Astrocyte (in vitro differentiated cells and primary cell): ENCODE data around the gene APBA2. TPM values are rescaled to one million over a fixed set of nuclear protein-coding genes. Genes with fewer than 3 reads are reported as not detected.

ENCODE experiments used
- DNase-seq: peaks from one replicate; pipeline ENCODE4 v3.0.0-alpha.2; 2010; ENCODE audit warnings: low read depth
- FAIRE-seq: peaks from 2 replicates; lab custom pipeline; 2011; peaks lifted over from hg19 to GRCh38; lab: Jason Lieb, UNC
- H2AFZ ChIP-seq: 2 replicates; pipeline ENCODE4 v1.6.0; 2012; ENCODE audit warnings: low read depth, low read length, inconsistent platforms
- H3K27ac ChIP-seq: 2 replicates; pipeline ENCODE4 v1.5.1; 2011; ENCODE audit warnings: low read depth, low read length, inconsistent platforms
- H3K27me3 ChIP-seq: 2 replicates; pipeline ENCODE4 v1.6.0; 2011; ENCODE audit warnings: low read length, inconsistent platforms; ENCODE audit not compliant: insufficient read depth
- H3K36me3 ChIP-seq: 2 replicates; pipeline ENCODE4 v1.5.1; 2011; ENCODE audit warnings: low read length, inconsistent platforms; ENCODE audit not compliant: insufficient read depth
- H3K4me1 ChIP-seq: 2 replicates; pipeline ENCODE4 v1.5.1; 2011; ENCODE audit warnings: low read length, inconsistent platforms; ENCODE audit not compliant: insufficient read depth
- H3K4me2 ChIP-seq: 2 replicates; pipeline ENCODE4 v1.6.0; 2012; ENCODE audit warnings: low read length, inconsistent platforms
- H3K4me3 ChIP-seq: 2 replicates; pipeline ENCODE4 v1.5.1; 2011; ENCODE audit warnings: low read depth, mild to moderate bottlenecking, low read length, inconsistent platforms; ENCODE audit not compliant: insufficient read depth
- H3K79me2 ChIP-seq: 2 replicates; pipeline ENCODE4 v1.6.0; 2012; ENCODE audit warnings: mild to moderate bottlenecking, low read length, inconsistent platforms; ENCODE audit not compliant: insufficient read depth
- H3K9ac ChIP-seq: 2 replicates; pipeline ENCODE4 v1.6.0; 2012; ENCODE audit warnings: mild to moderate bottlenecking, low read length, inconsistent platforms
- H3K9me3 ChIP-seq: 2 replicates; pipeline ENCODE4 v1.5.1; 2012; ENCODE audit warnings: low read depth, mild to moderate bottlenecking, low read length, inconsistent platforms; ENCODE audit not compliant: insufficient read depth
- H4K20me1 ChIP-seq: 2 replicates; pipeline ENCODE4 v1.6.0; 2012; ENCODE audit warnings: low read length, inconsistent platforms; ENCODE audit not compliant: insufficient read depth
- H3K27ac Mint-ChIP-seq: one replicate; pipeline ENCODE4 v1.8.0; 2021; ENCODE audit warnings: mild to moderate bottlenecking, mixed read lengths; ENCODE audit not compliant: unreplicated experiment
- H3K27me3 Mint-ChIP-seq: one replicate; pipeline ENCODE4 v1.8.0; 2021; ENCODE audit warnings: low read depth, mixed read lengths; ENCODE audit not compliant: unreplicated experiment
- H3K36me3 Mint-ChIP-seq: one replicate; pipeline ENCODE4 v1.8.0; 2021; ENCODE audit warnings: low read depth, mixed read lengths; ENCODE audit not compliant: unreplicated experiment
- H3K4me1 Mint-ChIP-seq: one replicate; pipeline ENCODE4 v1.8.0; 2021; ENCODE audit warnings: low read depth, mixed read lengths; ENCODE audit not compliant: unreplicated experiment
- H3K4me3 Mint-ChIP-seq: one replicate; pipeline ENCODE4 v1.8.0; 2021; ENCODE audit warnings: mild to moderate bottlenecking, moderate library complexity, mixed read lengths; ENCODE audit not compliant: unreplicated experiment
- H3K9me3 Mint-ChIP-seq: one replicate; pipeline ENCODE4 v1.8.0; 2021; ENCODE audit warnings: mild to moderate bottlenecking, mixed read lengths; ENCODE audit not compliant: unreplicated experiment
- CTCF ChIP-seq: IDR thresholded peaks from 2 replicates; pipeline ENCODE4 v1.5.1; 2011; ENCODE audit warnings: low read depth, mild to moderate bottlenecking, inconsistent platforms, low read length, moderate library complexity; ENCODE audit not compliant: insufficient read depth
- EZH2 ChIP-seq: IDR thresholded peaks from 2 replicates; pipeline ENCODE4 v1.6.1; 2012; ENCODE audit warnings: mild to moderate bottlenecking, low read length, inconsistent platforms; ENCODE audit not compliant: insufficient read depth
- total RNA-seq: library from RNA; stranded (reverse); gene quantifications from 2 replicates; pipeline ENCODE4 v1.2.1, GENCODE V29; 2021

The APBA2 gene
- total RNA-seq, 1 donor from 2014 or later, result 15.2 TPM

- no peak overlapping the region for H2AFZ ChIP-seq
- Mint-ChIP-seq H3K27ac (no peak overlapping the region), H3K27me3 (peaks cover 3% of the 10 kb centered on the region)
Measured at GRCh38 chr15:29087521-29088285, 201.9 kb downstream of the APBA2 start.

GRCh38 chr15:29088666-29089065 lies 202.9 kb downstream of the APBA2 start:
- TF ChIP-seq CTCF (no peak), EZH2 (no peak)
- Histone ChIP-seq H3K36me3 (no peaks in the 10 kb centered on the region), H3K4me3 (no peak overlapping the region), H2AFZ (no peak overlapping the region), H3K4me1 (no peaks in the 10 kb centered on the region), H4K20me1 (no peaks in the 10 kb centered on the region), H3K9ac (no peak overlapping the region), H3K27ac (no peak overlapping the region), H3K27me3 (no peaks in the 10 kb centered on the region), H3K9me3 (no peaks in the 10 kb centered on the region), H3K4me2 (no peak overlapping the region), H3K79me2 (no peaks in the 10 kb centered on the region)
- DNase-seq (no peak), FAIRE-seq (no peak)
- H3K27ac Mint-ChIP-seq, result no peak overlapping the region
- peaks cover 3% of the 10 kb centered on the region for H3K27me3 Mint-ChIP-seq
- no peak overlapping the region for H3K4me3 Mint-ChIP-seq
- H3K9me3 Mint-ChIP-seq, result peaks cover 5% of the 10 kb centered on the region
- H3K4me1 Mint-ChIP-seq, result no peaks in the 10 kb centered on the region
- peaks cover 4% of the 10 kb centered on the region for H3K36me3 Mint-ChIP-seq

More at GRCh38 chr15:29087521-29088285, 201.9 kb downstream of the APBA2 start:
- no peaks in the 10 kb centered on the region for H3K4me1 ChIP-seq
- H3K9ac ChIP-seq, result no peak overlapping the region
- H3K4me3 ChIP-seq, result no peak overlapping the region
- TF ChIP-seq EZH2 (no peak), CTCF (no peak)
- no peaks in the 10 kb centered on the region for H4K20me1 ChIP-seq
- no peak overlapping the region for H3K4me2 ChIP-seq
- no peak overlapping the region for H3K27ac ChIP-seq
- no peaks in the 10 kb centered on the region for H3K36me3 ChIP-seq
- no peak for FAIRE-seq
- Mint-ChIP-seq H3K4me1 (no peaks in the 10 kb centered on the region), H3K4me3 (no peak overlapping the region), H3K36me3 (no peaks in the 10 kb centered on the region), H3K9me3 (peaks cover 5% of the 10 kb centered on the region)
- no peaks in the 10 kb centered on the region for H3K27me3 ChIP-seq
- H3K9me3 ChIP-seq, result no peaks in the 10 kb centered on the region
- DNase-seq, result no peak
- no peaks in the 10 kb centered on the region for H3K79me2 ChIP-seq
